BJ (cell line): ENCODE measurements around the gene CYP2W1. TPM values are rescaled to one million over a fixed set of nuclear protein-coding genes. Genes with fewer than 3 reads are reported as not detected.

Source experiments
- CTCF ChIA-PET: fragments of 350-600 bp; formaldehyde crosslinking; extraction: SDS; loops from one replicate; lab custom pipeline; 2021; ENCODE audit warnings: antibody characterized with exemption, inconsistent platforms; lab: Yijun Ruan, JAX
- POLR2A ChIA-PET: fragments of 300-600 bp; sonication (Branson Sonifier 250); formaldehyde crosslinking; extraction: SDS; loops from one replicate; lab custom pipeline; 2021; ENCODE audit warnings: antibody characterized with exemption; lab: Charles Lee
- DNase-seq: peaks from one replicate; pipeline ENCODE4 v3.0.0-alpha.2; 2011; ENCODE audit warnings: low read depth
- H3K27me3 ChIP-seq: 2 replicates; pipeline ENCODE4 v1.6.0; 2011; ENCODE audit warnings: low read length; ENCODE audit not compliant: control insufficient read depth, insufficient read depth
- H3K36me3 ChIP-seq: 2 replicates; pipeline ENCODE4 v1.5.1; 2011; ENCODE audit warnings: low read length; ENCODE audit not compliant: control insufficient read depth, insufficient read depth
- H3K4me3 ChIP-seq: 2 replicates; pipeline ENCODE4 v1.5.1; 2011; ENCODE audit warnings: low read depth, mild to moderate bottlenecking, control low read depth, low read length
- polyA plus RNA-seq: library from polyadenylated mRNA; depleted of rRNA; stranded (reverse); fragments of >200 nt; gene quantifications from 2 replicates; pipeline ENCODE4 v1.2.3, GENCODE V29; 2011
- TF ChIP-seq, protein P1 (sequence below): IDR thresholded peaks from 2 replicates; pipeline ENCODE4 v1.5.1; 2011; ENCODE audit warnings: low read depth, mild to moderate bottlenecking, control low read depth, inconsistent platforms, low read length, moderate library complexity; ENCODE audit not compliant: insufficient read depth

Gene CYP2W1
- polyA plus RNA-seq, 1 experiment = not detected

DNA sequence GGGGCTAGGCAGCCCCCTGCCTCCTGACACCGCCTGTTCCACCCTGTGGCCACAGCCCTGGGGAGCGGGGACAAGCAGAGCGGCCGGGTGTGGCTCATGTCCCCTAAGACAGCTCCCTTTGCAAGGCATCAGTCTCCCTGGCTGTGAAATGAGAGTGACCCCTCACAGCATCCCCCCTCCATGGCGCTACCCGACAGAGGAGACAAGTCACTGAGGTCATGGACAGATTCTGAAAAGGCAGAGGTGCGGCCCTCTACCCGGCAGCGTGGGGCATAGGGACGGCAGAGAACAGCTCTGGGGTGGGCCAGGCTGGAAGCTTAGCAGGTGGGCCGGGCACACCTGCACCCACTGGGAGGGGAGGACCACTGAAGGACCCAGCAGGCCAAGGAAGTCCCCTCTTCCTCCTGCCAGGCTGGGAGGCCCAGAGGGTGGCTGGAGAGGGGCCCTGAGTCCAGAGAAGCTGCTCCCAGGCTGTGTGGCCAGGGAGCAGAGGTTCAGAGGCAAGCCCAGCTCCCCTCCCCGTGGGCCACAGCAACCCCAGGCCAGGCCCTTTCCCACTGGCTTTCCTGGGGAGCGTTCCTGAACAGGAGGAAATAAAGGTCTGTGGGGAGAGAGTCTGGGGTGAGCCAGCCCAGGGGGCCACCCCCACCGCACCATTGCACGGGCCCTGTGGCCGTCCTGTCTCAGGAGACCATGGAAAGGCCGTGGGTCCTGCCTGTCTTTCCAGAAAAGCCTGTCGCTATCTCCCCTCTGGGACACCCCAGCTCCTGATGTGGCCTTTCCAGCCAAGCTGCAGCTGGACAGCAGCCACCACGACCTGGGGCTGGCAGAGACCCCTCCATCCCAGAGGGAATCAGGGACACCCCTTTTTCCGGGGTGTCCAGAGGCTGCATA, 30.2 kb upstream of the CYP2W1 start:
- H3K36me3 ChIP-seq = no peaks in the 10 kb centered on the region
- TF ChIP-seq, protein P1, sequence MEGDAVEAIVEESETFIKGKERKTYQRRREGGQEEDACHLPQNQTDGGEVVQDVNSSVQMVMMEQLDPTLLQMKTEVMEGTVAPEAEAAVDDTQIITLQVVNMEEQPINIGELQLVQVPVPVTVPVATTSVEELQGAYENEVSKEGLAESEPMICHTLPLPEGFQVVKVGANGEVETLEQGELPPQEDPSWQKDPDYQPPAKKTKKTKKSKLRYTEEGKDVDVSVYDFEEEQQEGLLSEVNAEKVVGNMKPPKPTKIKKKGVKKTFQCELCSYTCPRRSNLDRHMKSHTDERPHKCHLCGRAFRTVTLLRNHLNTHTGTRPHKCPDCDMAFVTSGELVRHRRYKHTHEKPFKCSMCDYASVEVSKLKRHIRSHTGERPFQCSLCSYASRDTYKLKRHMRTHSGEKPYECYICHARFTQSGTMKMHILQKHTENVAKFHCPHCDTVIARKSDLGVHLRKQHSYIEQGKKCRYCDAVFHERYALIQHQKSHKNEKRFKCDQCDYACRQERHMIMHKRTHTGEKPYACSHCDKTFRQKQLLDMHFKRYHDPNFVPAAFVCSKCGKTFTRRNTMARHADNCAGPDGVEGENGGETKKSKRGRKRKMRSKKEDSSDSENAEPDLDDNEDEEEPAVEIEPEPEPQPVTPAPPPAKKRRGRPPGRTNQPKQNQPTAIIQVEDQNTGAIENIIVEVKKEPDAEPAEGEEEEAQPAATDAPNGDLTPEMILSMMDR = no peak
- ChIA-PET POLR2A (no interaction called here), CTCF (interaction anchor here (0.9 to 2.0 kb wide), 4 partner anchors 22 to 112 kb away, joined by 3 to 5 read pairs (median 4); partner anchors contain the start of gene COX19)
- peaks cover 7% of the 10 kb centered on the region for H3K27me3 ChIP-seq
- H3K4me3 ChIP-seq = no peak overlapping the region
- no peak for DNase-seq

DNA sequence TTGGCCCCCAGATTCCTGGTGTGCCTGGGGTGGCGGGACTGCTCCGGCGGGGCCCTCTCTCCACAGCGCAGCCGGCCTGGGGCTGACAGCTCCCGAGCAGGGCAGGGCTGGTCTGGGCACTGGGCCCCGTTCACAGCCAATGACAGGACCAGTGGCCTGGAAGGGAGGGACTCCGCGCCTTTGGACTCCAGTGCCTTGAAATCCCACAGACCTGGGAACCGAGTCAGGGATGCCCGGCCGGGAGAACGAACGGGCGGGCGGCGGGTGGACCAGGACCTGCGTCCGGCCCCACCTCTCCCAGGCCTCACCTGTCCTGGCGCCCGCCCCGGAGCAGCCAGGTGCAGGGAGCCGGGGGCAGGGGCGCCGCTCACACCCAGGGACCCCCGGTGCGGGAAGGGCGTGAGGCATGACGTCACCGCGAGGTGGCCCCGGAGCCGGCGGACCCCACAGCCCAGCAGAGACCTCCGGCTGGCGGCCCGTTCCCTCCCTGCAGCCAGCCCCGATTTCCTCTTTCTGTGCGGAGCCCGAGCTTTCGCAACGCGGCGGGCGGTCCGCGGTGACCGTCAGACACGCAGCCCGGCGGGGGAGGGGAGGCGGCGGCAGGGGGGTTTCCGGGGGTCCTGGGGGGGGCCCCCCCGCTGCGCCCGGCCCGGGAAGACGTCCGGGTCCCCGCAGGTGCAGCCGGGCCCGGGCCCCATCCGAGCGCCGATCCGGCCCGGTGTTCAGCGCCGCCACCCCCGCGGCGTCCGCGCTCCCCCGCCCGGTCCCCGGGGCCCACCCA, 29.2 kb upstream of the CYP2W1 start:
- CTCF ChIA-PET = interaction anchor here (0.9 kb wide), 1 partner anchor 111 kb away, joined by 3 read pairs; no protein-coding TSS in a partner anchor
- Histone ChIP-seq H3K4me3 (peak overlapping the region; percentile 46), H3K36me3 (no peaks in the 10 kb centered on the region), H3K27me3 (peaks cover 9% of the 10 kb centered on the region)
- DNase-seq = no peak
- TF ChIP-seq, protein P1 = no peak
- POLR2A ChIA-PET = no interaction called here

DNA sequence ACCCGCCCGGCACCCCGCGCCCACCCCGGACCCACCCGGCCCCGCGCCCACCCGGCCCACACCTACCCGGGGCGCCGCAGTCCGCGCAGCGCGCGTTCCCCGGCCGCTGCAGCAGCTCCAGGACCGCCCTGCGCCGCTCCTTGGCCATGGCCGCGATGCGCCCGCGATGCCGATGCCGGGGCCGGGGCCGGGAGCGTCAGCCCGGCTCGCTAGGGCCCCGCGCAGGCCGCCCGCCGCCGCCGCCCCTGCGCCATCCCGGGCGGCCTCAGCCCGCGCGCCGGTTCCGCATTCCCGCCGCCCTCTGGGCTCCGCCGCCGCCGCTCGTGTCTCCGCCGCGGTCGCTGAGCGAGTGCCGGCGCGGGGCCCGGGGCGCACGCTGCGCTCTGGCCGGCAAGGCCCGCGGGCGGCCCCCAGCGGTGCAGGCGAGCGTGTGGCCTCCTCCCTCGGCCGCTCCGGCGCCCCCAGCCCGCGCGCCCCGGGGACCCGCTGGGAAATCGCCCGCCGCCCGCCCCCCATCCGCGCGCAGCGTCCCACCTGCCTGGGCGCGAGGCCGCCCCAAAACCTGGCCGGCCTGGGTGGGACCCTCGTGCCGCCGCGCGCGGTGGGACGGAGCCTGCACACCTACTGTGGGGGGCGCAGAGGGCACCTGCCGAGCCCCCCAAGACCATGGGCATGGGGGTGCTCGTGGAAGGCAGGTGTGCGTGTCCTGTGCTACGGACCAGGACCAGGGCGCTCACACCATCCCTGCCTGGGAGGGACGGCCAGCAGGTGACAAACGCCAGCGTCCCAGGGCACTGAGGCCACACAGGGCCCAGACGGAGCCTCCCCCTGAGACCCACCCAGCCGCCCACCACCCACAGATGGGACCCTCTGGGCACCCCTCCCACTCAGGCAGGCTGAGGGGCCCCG, 28.4 kb upstream of the CYP2W1 start, which contains the start of gene ADAP1:
Gene ADAP1, minus strand, starts transcription at position 351 of the 909 bp plus-strand sequence. Its CDS starts 203 bp downstream, at position 148.
- H3K4me3 ChIP-seq = peak within 1 kb of the TSS; percentile 46
- H3K27me3 ChIP-seq = peaks cover 9% of the 10 kb centered on the region
- H3K36me3 ChIP-seq = no peaks in the 10 kb centered on the region
- DNase-seq = no peak
- TF ChIP-seq, protein P1 = no peak
- ChIA-PET CTCF (no interaction called here), POLR2A (no interaction called here)

DNA sequence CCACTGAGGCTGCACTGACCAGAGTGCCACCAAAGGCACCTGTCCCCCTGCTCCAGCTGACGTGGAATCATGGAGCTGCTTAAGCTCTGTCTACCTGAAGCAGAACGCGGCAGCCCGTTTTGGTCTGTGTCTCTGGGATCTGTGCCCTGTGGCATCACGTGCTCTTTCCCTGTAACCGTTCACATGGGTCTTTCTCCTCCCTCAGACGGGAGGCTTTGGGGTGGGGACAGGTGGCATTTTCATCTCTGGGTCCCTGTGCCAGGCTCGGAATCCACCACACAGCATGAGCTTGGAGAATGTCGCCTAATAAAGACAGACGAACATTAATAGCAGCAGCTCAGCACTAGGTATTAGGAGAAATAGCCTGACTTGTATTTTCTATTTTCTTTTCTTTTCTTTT, 26.9 kb upstream of the CYP2W1 start:
- DNase-seq = no peak
- POLR2A ChIA-PET = no interaction called here
- CTCF ChIA-PET = interaction anchor here (0.6 to 1.7 kb wide), 4 partner anchors 19 to 110 kb away, joined by 3 to 4 read pairs (median 3); no protein-coding TSS in a partner anchor
- Histone ChIP-seq H3K36me3 (no peaks in the 10 kb centered on the region), H3K4me3 (no peak overlapping the region), H3K27me3 (peaks cover 11% of the 10 kb centered on the region)
- TF ChIP-seq, protein P1 = no peak
